GM10248 (cell line): Measurements from ENCODE around the gene KLK1.
A peak's percentile ranks its signal among the peaks of the same experiment; 100 is the strongest.

ENCODE experiments used
- CTCF ChIA-PET: fragments of 300-600 bp; sonication (Branson Sonifier 250); formaldehyde crosslinking; extraction: SDS; loops from one replicate; lab custom pipeline; 2021; ENCODE audit warnings: antibody characterized with exemption; lab: Yijun Ruan, JAX
- POLR2A ChIA-PET: fragments of 350-650 bp; sonication (Branson Sonifier 250); formaldehyde crosslinking; extraction: SDS; loops from one replicate; lab custom pipeline; 2020; ENCODE audit warnings: antibody characterized with exemption; lab: Yijun Ruan, JAX
- DNase-seq: peaks from one replicate; pipeline ENCODE4 v3.0.0; 2012; ENCODE audit errors: extremely low spot score
- CTCF ChIP-seq: IDR thresholded peaks from 2 replicates; pipeline ENCODE4 v1.5.1; 2012; ENCODE audit warnings: mild to moderate bottlenecking, low read depth; ENCODE audit errors: extremely low read depth, missing control alignments, control extremely low read depth

KLK1 gene

GRCh38 chr19:50844296-50844935 lies 20.8 kb upstream of the KLK1 start:
- no peak for TF ChIP-seq CTCF
- no peak for DNase-seq
- POLR2A ChIA-PET = no interaction called here
- CTCF ChIA-PET = interaction anchor here (2.5 kb wide), 1 partner anchor 19 kb away, joined by 6 read pairs; no protein-coding TSS in a partner anchor

- ChIA-PET CTCF (interaction anchor here (0.9 kb wide), 1 partner anchor 87 kb away, joined by 3 read pairs; no protein-coding TSS in a partner anchor), POLR2A (no interaction called here)
- no peak for TF ChIP-seq CTCF
- no peak for DNase-seq
Measured at GRCh38 chr19:50843701-50844221, 20.2 kb upstream of the KLK1 start.

GRCh38 chr19:50843205-50843604 lies 19.6 kb upstream of the KLK1 start:
- no peak for TF ChIP-seq CTCF
- DNase-seq = no peak
- ChIA-PET POLR2A (no interaction called here), CTCF (interaction anchor here (0.9 kb wide), 1 partner anchor 88 kb away, joined by 3 read pairs; no protein-coding TSS in a partner anchor)

GRCh38 chr19:50842130-50842529 lies 18.5 kb upstream of the KLK1 start:
- POLR2A ChIA-PET = no interaction called here
- CTCF ChIA-PET = no interaction called here
- DNase-seq = no peak

GRCh38 chr19:50839712-50840655 lies 16.4 kb upstream of the KLK1 start:
- no peak for TF ChIP-seq CTCF
- POLR2A ChIA-PET = no interaction called here

More at GRCh38 chr19:50842130-50842529, 18.5 kb upstream of the KLK1 start:
- no peak for TF ChIP-seq CTCF

GRCh38 chr19:50838239-50838638 lies 14.7 kb upstream of the KLK1 start:
- CTCF ChIA-PET = interaction anchor here (0.8 to 1.0 kb wide), 2 partner anchors 67 to 84 kb away, joined by 3 to 4 read pairs; no protein-coding TSS in a partner anchor
- peak; percentile 34 for TF ChIP-seq CTCF
- DNase-seq = peak; percentile 67
- POLR2A ChIA-PET = no interaction called here

More at GRCh38 chr19:50839712-50840655, 16.4 kb upstream of the KLK1 start:
- CTCF ChIA-PET = interaction anchor here (0.8 to 1.5 kb wide), 6 partner anchors 8 to 95 kb away, joined by 3 to 5 read pairs (median 3); no protein-coding TSS in a partner anchor
- DNase-seq = no peak
